OCI-LY3 (cell line): ENCODE measurements around the gene NXT1.

Experiments
- H2AFZ ChIP-seq: fragments of 200-600, 300-600 bp; shearing (Covaris generic); 2 replicates; pipeline ENCODE4 v1.6.0; 2014; ENCODE audit warnings: antibody characterized with exemption, low read depth, low read length
- H3K27ac ChIP-seq: fragments of 200-600, 300-600 bp; sonication (generic); 2 replicates; pipeline ENCODE4 v1.5.1; 2014; ENCODE audit warnings: mild to moderate bottlenecking, low read length, moderate library complexity, mixed read lengths
- H3K27me3 ChIP-seq: fragments of 200-600, 300-600 bp; sonication (generic); 2 replicates; pipeline ENCODE4 v1.6.1; 2014; ENCODE audit warnings: low read depth, low read length, mixed read lengths
- H3K36me3 ChIP-seq: fragments of 200-600, 300-600 bp; sonication (generic); replicated peaks from 2 replicates; pipeline ENCODE3; 2014; ENCODE audit warnings: low read depth, low read length, mixed read lengths
- H3K4me1 ChIP-seq: fragments of 300-600, 200-600 bp; sonication (generic); 2 replicates; pipeline ENCODE4 v1.6.1; 2014; ENCODE audit warnings: low read length, mixed read lengths
- H3K4me2 ChIP-seq: fragments of 200-600, 300-600 bp; sonication (generic); 2 replicates; pipeline ENCODE4 v1.6.1; 2014; ENCODE audit warnings: low read length, mixed read lengths
- H3K4me3 ChIP-seq: fragments of 300-600, 200-600 bp; sonication (generic); 2 replicates; pipeline ENCODE4 v1.5.1; 2014; ENCODE audit warnings: antibody characterized with exemption, mild to moderate bottlenecking, low read length, moderate library complexity
- H3K79me2 ChIP-seq: fragments of 300-600, 200-600 bp; shearing (Covaris generic); 2 replicates; pipeline ENCODE4 v1.6.1; 2014; ENCODE audit warnings: mild to moderate bottlenecking, low read length, mixed read lengths
- H3K9ac ChIP-seq: fragments of 300-600, 200-600 bp; shearing (Covaris generic); 2 replicates; pipeline ENCODE4 v1.6.0; 2014; ENCODE audit warnings: mild to moderate bottlenecking, low read length, moderate library complexity
- H3K9me3 ChIP-seq: fragments of 200-600, 300-600 bp; shearing (Covaris generic); 2 replicates; pipeline ENCODE4 v1.6.1; 2014; ENCODE audit warnings: low read length, mixed read lengths; ENCODE audit not compliant: insufficient read depth
- H4K20me1 ChIP-seq: fragments of 200-600, 300-600 bp; sonication (generic); 2 replicates; pipeline ENCODE4 v1.6.1; 2016; ENCODE audit warnings: low read length, mixed read lengths; ENCODE audit not compliant: insufficient read depth
- CTCF ChIP-seq: fragments of 200-600, 300-600 bp; sonication (generic); IDR thresholded peaks from 2 replicates; pipeline ENCODE4 v1.5.1; 2014; ENCODE audit warnings: antibody characterized with exemption, low read length, low read depth
- EZH2phosphoT487 ChIP-seq: fragments of 200-600 bp; shearing (Covaris generic); IDR thresholded peaks from 2 replicates; pipeline ENCODE4 v1.6.1; 2018; ENCODE audit warnings: antibody characterized with exemption, mixed run types, low read depth

Gene NXT1

GRCh38 chr20:23357767-23358562 lies 7.4 kb downstream of the NXT1 start:
- Histone ChIP-seq H3K27ac (peak overlapping the region; percentile 59), H2AFZ (peak overlapping the region; percentile 90), H3K4me3 (peak overlapping the region; percentile 83), H3K9me3 (no peaks in the 10 kb centered on the region), H3K9ac (peak overlapping the region; percentile 71), H3K4me2 (peak overlapping the region; percentile 95), H3K27me3 (no peaks in the 10 kb centered on the region), H3K4me1 (peaks cover 22% of the 10 kb centered on the region), H4K20me1 (peaks cover 8% of the 10 kb centered on the region), H3K79me2 (peaks cover 46% of the 10 kb centered on the region), H3K36me3 (peaks cover 19% of the 10 kb centered on the region)
- TF ChIP-seq EZH2phosphoT487 (no peak), CTCF (no peak)

GRCh38 chr20:23358563-23358906 lies 7.9 kb downstream of the NXT1 start:
- Histone ChIP-seq H3K27ac (peak overlapping the region; percentile 42; the same call in 1 of the 2 replicates), H3K4me3 (peak overlapping the region; percentile 83), H3K4me1 (peaks cover 28% of the 10 kb centered on the region), H3K36me3 (peaks cover 19% of the 10 kb centered on the region), H4K20me1 (peaks cover 10% of the 10 kb centered on the region), H3K79me2 (peaks cover 46% of the 10 kb centered on the region), H2AFZ (peak overlapping the region; percentile 90), H3K4me2 (peak overlapping the region; percentile 95), H3K9me3 (no peaks in the 10 kb centered on the region), H3K27me3 (no peaks in the 10 kb centered on the region), H3K9ac (peak overlapping the region; percentile 71)
- no peak for TF ChIP-seq CTCF
- no peak for TF ChIP-seq EZH2phosphoT487

- peak overlapping the region; percentile 83 for H3K4me3 ChIP-seq
- H3K36me3 ChIP-seq = peaks cover 14% of the 10 kb centered on the region
- H3K9me3 ChIP-seq = no peaks in the 10 kb centered on the region
- peaks cover 46% of the 10 kb centered on the region for H3K79me2 ChIP-seq
- H2AFZ ChIP-seq = peak overlapping the region; percentile 90; the same call in 1 of the 2 replicates
- no peak overlapping the region for H3K27ac ChIP-seq
- peak overlapping the region; percentile 95 for H3K4me2 ChIP-seq
- peaks cover 13% of the 10 kb centered on the region for H4K20me1 ChIP-seq
- peak overlapping the region; percentile 71 for H3K9ac ChIP-seq
- peaks cover 32% of the 10 kb centered on the region for H3K4me1 ChIP-seq
- TF ChIP-seq EZH2phosphoT487 (no peak), CTCF (no peak)
- H3K27me3 ChIP-seq = no peaks in the 10 kb centered on the region
Observed at GRCh38 chr20:23358923-23359593, 8.5 kb downstream of the NXT1 start.

GRCh38 chr20:23360531-23360930 lies 9.9 kb downstream of the NXT1 start:
- Histone ChIP-seq H4K20me1 (peaks cover 19% of the 10 kb centered on the region), H3K4me1 (peaks cover 35% of the 10 kb centered on the region), H3K4me2 (peak overlapping the region; percentile 91), H3K79me2 (peaks cover 46% of the 10 kb centered on the region), H3K4me3 (peak overlapping the region; percentile 76), H3K27me3 (no peaks in the 10 kb centered on the region), H3K9me3 (no peaks in the 10 kb centered on the region), H3K27ac (0 out of 2 replicates have a peak overlapping the region, but pooled peaks have one; percentile 67), H3K9ac (peak overlapping the region; percentile 81), H2AFZ (no peak overlapping the region), H3K36me3 (peaks cover 18% of the 10 kb centered on the region)
- TF ChIP-seq EZH2phosphoT487 = no peak
- TF ChIP-seq CTCF = no peak
